ENCODE results near the gene KRT85.

The KRT85 gene

DNA sequence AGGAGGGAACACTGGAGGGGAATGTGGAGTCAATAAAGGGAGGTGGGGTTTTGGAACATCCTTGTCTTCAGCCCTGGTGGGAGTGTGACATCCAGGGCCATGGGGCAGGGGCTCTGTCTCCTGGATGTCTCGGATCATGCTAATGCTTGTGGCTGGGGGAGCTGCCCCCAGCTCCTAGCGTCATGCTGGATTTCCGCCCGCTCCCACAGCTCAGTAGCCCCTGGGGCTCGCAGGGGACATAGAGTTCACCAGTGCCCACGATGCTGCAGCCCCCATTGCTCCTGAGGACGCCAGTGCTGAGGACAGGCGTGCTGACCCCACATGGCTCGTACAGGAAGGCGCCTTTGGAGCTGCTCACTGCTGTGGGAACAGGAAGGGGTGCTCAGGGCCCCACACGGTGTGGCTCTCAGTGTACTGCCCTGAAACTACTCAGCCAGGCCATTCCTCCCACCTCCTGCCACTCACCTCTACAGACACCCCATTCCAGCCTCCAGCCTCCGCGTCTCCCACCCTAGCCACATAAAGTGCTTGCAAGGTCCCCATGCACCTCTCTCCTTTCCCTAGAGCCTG is 27.6 kb upstream of the KRT85 start:
- DNase-seq, result no peak

DNA sequence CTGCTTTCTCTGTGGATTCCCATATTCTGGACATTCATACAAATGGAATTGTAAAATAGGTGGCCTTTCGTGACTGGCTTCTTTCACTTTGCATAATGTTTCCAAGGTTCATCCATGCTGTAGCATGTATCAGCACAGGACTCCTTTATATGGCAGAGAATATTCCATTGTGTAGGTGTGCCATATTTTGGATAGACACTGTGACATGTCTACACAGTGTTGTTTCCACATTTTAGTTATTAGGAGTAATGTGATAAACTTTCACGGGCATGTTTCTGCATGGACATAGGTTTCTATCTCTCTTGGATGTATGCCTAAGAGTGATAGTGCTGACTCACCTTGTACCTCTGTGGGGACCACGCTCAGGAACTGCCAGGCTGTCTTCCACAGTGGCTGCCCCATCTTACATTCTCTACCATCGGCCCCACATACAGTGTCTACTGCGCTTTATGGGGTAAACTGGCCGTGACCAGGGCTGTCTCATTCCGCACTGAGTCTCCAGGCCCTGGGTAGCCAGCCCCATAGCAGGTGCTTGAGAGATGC is 25.3 kb upstream of the KRT85 start:
- no peak for DNase-seq

DNA sequence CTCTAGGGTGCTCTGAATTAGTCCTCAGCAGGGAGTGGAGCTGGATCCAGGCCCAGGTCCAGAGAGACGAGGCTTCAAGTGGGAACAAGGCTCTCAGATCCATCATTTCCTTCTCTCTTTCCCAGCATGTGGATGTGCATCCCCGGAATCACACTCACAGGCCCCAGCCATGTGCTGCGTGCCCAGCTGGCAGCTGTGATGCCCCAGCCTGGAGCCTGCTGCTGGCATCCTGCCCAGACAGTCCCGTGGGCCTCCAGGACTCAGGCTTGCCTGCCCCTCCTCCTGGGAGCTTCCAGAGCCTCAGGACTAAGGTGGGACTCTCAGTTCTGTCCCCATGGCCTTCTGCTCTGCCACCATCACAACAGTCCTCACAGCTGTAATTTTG is 24.3 kb upstream of the KRT85 start:
- no peak for DNase-seq

DNA sequence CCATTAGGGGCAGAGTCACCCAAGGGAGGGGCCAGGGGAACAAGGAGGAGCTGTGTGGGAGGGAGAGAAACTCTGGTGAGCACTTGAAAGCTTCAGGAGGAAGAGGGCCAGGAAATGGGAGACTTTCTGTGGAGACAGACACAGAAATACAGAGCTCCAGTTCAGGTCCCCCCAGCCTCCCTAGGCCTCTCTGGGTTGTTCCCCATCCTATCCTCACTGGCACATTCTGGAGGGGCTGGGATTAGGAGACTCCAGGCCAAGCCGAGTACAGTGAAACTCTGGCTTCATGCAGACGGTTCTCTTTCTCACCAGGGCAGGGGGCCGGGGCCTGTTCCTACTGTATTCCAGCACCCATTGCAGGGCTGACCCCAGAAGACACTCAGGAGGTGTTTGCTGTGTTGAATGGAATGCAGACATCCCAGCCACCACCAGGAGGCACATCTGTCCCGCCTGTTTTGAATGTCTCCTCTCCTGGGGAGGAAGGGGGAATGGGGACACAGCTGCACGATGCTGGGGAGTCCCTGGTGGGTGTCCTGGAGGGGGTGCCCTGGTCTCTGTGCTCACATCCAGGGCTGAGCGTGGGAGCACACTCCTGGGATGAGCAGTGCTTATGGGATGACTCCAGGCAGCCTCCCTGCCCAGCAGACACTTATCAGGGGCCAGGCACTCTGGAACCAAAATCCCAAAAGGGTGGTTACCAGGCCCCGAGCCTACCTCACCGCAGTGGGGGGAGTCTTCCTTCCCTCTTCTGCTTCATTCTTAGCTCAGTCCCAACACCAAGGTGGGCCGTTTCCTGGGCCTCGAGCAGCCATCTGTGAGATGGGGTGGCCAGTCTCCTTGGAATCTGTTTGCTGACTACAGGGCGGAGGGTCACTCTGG is 23.7 kb upstream of the KRT85 start:
- peak in 2 of 3 donors; percentile 23 to 28 for DNase-seq

GRCh38 chr12:52389313-52390207 is 22.3 kb upstream of the KRT85 start:
- DNase-seq, result no peak

- DNase-seq, result no peak
Measured at GRCh38 chr12:52387859-52388258, 20.6 kb upstream of the KRT85 start.

DNA sequence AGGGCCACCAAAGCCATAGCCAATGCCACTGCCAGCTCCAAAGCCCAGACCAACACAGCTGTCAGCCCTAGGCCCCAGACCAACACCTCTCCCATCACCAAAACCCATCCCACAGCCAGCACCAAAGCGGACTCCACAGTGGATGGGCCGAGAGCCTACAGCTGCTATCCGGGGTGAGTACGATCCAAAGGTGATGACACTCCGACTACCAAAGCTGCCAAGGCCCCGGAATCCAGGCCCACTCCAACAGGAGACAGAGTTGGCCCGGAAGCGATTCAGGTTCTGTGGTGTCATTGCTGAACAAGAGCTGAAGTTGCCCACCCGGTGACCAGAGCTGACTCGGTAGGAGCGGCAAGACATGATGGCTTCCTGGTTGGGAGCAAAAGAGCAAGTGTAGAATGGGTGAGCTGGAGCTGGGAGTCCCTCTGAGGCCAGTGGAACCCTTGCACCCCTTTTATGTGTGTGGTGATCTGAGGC is 18.0 kb upstream of the KRT85 start, which contains the start of gene KRT84:
Gene KRT84 (minus strand): TSS at position 427 of the 477 bp plus-strand sequence. CDS start 67 bp downstream, at position 360.
- DNase-seq, result no peak

- no peak for DNase-seq
Measured at GRCh38 chr12:52383331-52383730, 16.1 kb upstream of the KRT85 start.

- no peak for DNase-seq
Measured at GRCh38 chr12:52382854-52383253, 15.6 kb upstream of the KRT85 start.

DNA sequence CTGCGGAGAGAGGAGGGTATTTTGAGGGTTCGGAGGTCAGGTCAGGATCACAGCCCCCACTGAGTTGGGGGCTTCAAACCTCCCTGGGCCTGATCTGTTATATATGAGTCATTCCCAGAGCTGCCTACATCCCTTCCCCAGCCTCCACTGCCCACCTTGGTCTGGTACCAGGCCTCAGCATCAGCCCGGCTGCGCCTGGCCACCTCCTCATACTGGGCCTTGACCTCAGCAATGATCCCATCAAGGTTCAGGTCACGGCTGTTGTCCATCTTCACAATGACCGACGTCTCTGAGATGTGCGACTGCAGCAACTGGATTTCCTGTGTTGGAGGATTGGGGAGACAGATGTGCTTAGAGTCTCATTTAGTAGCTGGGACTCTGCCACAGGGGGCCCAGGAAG is 13.9 kb upstream of the KRT85 start:
- no peak for DNase-seq

- DNase-seq, result peak; percentile 32 to 49 (median 32)
Measured at GRCh38 chr12:52380271-52380694, 13.0 kb upstream of the KRT85 start.

DNA sequence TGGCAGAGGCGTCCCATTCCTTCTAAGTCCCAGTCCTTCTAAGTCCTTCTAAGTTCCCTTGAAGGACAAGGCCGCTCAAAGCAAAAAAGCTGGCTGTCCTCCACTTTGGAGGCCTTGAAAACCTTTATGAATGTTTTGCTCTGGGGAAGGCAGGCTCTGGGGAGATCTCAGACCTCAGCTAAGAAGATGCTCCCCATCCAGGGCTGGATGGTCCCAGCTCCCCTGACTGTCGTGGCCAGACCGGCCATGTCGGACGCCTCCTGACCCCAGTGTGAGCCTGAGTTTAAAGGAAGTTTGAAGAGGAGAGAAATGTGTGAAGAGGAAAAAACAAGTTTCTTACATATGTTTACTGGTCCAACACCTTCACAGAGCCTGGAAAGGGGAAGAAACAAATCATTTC is 12.3 kb upstream of the KRT85 start:
- no peak for DNase-seq

- no peak for DNase-seq
Measured at GRCh38 chr12:52378091-52378490, 10.8 kb upstream of the KRT85 start.

DNA sequence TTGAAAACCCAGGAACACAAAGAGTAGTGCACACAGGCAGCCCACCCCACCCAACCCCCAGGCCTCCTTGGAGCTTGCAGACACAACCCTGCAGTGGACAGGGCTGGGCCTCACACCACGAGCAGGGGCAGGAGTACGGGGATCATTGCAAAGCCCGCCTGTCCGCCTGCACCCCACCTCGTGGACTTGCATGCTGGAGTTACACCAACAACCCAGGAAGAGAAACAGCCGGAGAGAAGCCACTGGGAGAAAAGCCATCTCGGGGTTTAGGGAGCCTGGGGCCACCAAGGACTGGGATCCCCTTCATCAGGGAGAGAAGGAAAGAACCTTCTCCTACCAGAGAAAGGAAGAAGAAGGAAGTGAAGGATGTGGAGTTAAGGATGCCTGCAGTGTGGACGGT is 10.0 kb upstream of the KRT85 start:
- DNase-seq, result no peak

- peak; percentile 77 to 85 (median 83) for DNase-seq
Measured at GRCh38 chr12:52372216-52373154, 5.2 kb upstream of the KRT85 start.

DNA sequence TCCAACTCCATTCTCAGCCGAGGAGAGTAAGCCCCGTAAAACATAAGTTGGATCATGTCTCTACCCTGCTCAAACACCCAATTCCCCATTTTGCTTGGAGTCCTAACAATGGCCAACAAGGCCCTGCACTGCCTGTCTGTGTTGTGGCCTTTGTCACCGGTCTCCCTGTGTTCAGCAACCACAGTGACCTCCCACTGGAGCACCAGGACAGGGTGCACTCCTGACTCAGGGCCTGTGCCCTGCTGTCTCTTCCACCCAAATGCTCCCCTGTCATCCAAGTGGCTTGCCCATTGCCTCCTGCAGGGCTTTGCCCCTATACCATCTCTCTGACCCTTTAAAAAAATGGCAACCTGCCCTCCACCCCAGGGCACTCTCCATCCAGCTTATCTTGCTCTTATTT is 4.4 kb upstream of the KRT85 start:
- DNase-seq, result no peak

DNA sequence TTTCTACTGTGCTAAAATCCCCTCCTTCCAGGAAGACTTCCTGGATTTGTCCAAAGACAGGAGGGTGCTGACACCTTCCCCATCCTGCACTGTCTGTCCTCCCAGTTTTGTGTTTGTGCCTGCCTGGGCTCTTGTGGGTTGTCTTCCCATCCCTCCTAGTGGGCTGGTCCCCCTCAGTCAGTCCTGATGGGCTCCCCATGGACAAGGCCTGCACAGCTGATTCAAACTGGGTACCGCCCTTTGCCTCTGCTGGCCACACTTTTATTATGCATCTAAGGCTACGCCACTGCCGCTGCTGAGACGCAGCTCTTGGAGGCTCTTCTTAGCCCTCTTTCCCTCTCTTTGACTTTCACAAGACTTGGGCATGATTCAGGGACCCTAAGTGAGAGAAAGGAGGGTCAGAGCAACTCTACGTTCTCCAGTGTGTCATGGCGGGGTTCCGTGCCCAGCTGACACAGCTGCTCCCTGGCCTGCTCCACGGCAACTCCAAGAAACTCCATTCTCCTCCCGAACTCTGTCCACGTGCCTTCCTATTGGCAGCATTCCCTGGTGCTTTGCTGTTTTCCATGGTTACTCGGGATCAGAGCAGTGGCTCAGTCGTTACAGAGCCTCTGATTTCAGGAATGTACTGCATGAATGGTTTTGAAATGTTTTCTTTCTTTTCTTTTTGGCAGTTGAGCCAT is 3.8 kb upstream of the KRT85 start:
- DNase-seq, result no peak

DNA sequence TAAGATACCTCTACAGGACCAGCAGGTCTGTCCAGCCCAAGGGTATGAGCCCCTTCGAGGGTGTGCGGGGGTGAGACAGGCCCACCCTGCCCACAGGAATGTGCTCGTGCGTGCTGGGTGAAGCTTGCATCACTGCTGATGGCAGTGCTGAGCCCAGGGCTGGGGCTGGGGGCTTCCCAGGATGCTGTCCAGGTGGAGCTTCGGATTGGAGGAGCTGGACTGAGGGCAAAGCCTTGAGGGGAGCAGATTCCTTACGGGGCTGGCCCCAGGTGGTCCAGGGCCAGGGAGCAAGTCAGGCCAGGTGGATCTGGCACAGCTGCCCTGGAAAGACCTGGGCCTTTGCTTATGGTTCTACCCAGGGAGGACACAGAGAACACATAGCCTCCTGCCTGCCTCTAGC is 2.5 kb upstream of the KRT85 start:
- no peak for DNase-seq

DNA sequence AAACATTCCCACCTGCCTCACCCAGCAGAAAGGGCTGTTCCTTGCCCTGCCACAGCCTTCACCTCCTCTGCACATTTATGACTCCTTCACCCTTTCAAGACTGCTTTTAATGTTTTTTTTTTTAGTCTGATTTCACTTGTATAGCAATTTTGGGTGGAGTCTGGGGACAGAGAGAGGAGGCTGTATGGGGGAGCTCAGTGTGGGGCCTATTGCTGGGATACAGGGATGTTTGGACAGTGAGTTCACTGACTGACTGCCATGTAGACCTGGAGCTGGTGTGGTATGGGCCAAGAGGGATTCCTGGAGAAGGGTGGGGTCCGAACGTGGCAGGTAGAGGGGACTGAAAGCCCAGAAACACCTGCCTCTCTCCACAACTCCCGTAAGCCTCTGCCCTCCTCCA is 1.9 kb upstream of the KRT85 start:
- no peak for DNase-seq

DNA sequence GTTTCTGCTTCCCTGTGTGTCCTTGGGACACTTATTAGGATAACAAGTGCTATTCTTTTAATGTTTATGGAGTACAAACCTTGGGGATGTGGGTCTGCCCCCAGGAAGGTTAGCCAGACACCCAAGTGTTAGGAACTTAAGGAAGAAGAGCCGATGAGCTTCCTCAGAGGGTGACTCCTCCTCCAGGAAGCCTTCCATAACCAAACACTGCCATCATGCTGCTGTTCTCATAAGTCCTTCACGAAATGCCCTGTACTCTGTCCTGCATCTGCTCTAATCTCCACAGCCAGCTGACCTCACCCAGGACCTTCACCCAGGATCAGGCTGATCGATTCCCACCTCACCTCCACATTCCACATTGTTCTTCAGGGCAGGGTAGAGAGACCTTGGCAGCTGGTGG is 1.2 kb upstream of the KRT85 start:
- DNase-seq, result no peak

DNA sequence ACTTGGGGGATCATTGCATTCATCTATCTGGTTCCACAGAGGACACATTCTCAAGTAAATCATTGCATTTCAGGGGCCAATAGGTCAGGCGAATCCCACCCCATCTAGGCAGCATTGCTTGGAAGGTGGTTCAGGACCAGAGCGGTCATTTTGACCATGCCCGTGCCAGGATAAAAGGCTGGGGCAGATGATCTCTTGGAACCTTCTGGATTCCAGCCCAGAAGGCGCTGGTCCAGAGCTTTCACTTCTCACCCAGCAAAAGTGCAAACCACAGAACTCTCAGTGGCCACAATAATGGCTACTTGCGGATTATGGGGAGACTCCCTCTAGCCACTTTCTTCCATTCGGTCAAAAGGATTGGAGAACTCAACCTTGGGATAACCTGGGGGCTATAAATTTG is 595 bp upstream of the KRT85 start:
- DNase-seq, result no peak
